ENCODE results near the gene BBLN.
"Not testable (repeated sequence)": the region's sequence is repeated elsewhere in the genome, so short reads cannot be mapped to it uniquely, and the experiment has no call there.

Gene BBLN

GRCh38 chr9:128128836-128129590 is 31.1 kb upstream of the BBLN start:
- Mint-ChIP-seq H3K9me3 (no peaks in the 10 kb centered on the region), H3K27me3 (peaks cover 29% of the 10 kb centered on the region), H3K27ac (ENCODE audit: low read depth) (no peak overlapping the region), H3K4me1 (peaks cover 34% of the 10 kb centered on the region), H3K4me3 (peak overlapping the region; percentile 99), H3K36me3 (ENCODE audit: insufficient read depth) (peaks cover 11% of the 10 kb centered on the region)
- DNase-seq (ENCODE audit: low spot score in 2 of 2) (no peak), ATAC-seq (replicated peaks; ENCODE audit: extremely low read depth, poor library complexity, severe bottlenecking) (no peak)

DNA sequence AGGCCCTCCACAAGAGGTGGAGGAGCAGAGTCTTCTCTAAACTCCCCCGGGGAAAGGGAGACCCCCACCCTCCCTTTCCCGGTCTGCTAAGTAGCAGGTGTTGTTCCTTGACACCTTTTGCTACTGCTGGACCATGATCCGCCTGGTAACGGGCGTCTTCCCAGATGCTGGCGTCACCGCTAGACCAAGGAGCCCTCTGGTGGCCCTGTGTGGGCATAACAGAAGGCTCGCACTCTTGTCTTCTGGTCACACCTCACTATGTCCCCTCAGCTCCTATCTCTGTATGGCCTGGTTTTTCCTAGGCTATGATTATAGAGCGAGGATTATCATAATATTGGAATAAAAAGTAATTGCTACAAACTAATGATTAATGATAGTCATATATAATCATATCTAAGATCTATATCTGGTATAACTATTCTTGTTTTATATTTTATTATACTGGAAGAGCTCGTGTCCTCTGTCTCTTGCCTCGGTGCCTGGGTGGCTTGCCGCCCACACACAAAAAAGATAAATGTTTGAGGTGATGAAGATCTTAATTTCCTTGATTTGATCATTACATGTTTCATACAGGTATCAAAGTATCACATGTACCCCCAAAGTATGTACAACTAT is 30.0 kb upstream of the BBLN start:
- ATAC-seq (replicated peaks; ENCODE audit: extremely low read depth, poor library complexity, severe bottlenecking); H3K36me3 Mint-ChIP-seq (ENCODE audit: insufficient read depth); H3K9me3 Mint-ChIP-seq; H3K27ac Mint-ChIP-seq (ENCODE audit: low read depth): not testable (repeated sequence)
- H3K4me3 Mint-ChIP-seq, result peak overlapping the region; percentile 99
- H3K27me3 Mint-ChIP-seq, result peaks cover 29% of the 10 kb centered on the region
- H3K4me1 Mint-ChIP-seq, result peaks cover 30% of the 10 kb centered on the region
- DNase-seq (ENCODE audit: low spot score in 2 of 2), result peak in 1 of 2 donors; percentile 31

DNA sequence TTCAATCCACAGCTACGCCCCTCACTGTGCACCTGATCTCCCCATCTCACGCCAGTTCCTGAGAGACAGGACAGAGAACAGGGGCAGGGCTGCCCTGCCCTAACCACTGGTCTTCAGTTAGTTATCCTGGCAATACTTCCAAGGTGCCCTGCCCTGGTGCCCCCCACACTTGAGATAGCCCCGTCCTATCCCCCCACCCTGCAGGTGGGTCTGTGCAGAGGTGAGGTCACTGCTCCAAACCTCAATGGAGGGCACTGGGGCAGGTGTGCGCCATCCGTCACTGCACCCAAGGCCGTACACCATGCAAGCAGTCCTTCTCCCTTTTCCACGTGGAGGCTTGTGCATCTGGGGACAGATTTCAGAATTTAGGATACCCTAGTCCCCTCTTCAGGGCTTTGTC is 29.4 kb upstream of the BBLN start:
- not testable (repeated sequence) for DNase-seq (ENCODE audit: low spot score in 2 of 2); ATAC-seq (replicated peaks; ENCODE audit: extremely low read depth, poor library complexity, severe bottlenecking); H3K36me3 Mint-ChIP-seq (ENCODE audit: insufficient read depth); H3K27ac Mint-ChIP-seq (ENCODE audit: low read depth); H3K4me3 Mint-ChIP-seq; H3K9me3 Mint-ChIP-seq
- H3K4me1 Mint-ChIP-seq, result peaks cover 24% of the 10 kb centered on the region
- peaks cover 29% of the 10 kb centered on the region for H3K27me3 Mint-ChIP-seq

- not testable (repeated sequence) for H3K27ac Mint-ChIP-seq (ENCODE audit: low read depth); ATAC-seq (replicated peaks; ENCODE audit: extremely low read depth, poor library complexity, severe bottlenecking)
Measured at GRCh38 chr9:128131346-128131745, 28.7 kb upstream of the BBLN start.

DNA sequence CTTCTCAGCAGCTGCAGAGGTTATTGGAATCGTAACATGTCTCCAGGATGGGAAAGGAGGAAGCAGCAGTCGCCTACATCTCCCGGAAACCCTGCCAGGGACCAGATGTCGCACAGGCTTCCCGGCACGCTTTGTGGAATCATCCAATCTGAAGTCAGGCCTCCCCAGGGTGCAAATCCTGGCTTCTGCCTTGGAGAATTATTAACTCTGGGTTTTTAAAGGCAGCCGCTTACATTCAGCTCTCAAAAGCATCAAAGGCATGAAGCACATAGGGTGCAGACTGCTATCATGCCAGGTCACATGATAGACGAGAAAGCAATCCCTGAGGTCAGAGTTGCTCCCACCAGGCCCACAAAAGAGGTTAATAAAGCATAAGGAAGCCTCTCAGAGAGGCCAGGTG is 27.9 kb upstream of the BBLN start:
- DNase-seq (ENCODE audit: low spot score in 2 of 2); ATAC-seq (replicated peaks; ENCODE audit: extremely low read depth, poor library complexity, severe bottlenecking); H3K27ac Mint-ChIP-seq (ENCODE audit: low read depth); H3K9me3 Mint-ChIP-seq; H3K4me3 Mint-ChIP-seq: not testable (repeated sequence)
- H3K4me1 Mint-ChIP-seq, result peaks cover 15% of the 10 kb centered on the region
- H3K27me3 Mint-ChIP-seq, result peaks cover 29% of the 10 kb centered on the region
- H3K36me3 Mint-ChIP-seq (ENCODE audit: insufficient read depth), result peaks cover 11% of the 10 kb centered on the region

More at GRCh38 chr9:128131346-128131745, 28.7 kb upstream of the BBLN start:
- Mint-ChIP-seq H3K4me1 (peaks cover 17% of the 10 kb centered on the region), H3K27me3 (peaks cover 29% of the 10 kb centered on the region)
- not testable (repeated sequence) for H3K9me3 Mint-ChIP-seq; H3K4me3 Mint-ChIP-seq; H3K36me3 Mint-ChIP-seq (ENCODE audit: insufficient read depth); DNase-seq (ENCODE audit: low spot score in 2 of 2)

DNA sequence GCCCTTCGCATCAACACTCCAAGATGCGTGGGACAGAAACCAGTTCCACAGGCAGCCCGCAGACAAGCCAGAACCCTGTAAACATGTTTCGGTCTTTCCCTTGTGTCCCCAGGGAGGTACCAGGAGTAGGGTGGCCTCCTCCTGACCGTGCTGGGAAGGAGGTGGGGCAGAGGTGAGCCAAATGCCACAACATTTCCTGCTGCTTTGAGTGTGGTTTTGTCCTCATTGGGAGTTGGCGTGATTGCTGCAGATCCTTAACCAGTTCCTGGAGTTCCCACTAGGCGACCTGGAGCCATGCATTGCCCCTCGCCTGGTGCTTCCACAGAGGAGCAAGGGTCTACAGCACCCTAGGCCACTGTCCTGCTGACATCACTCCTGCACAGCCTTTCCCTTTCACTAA is 24.5 kb upstream of the BBLN start:
- not testable (repeated sequence) for DNase-seq (ENCODE audit: low spot score in 2 of 2); H3K27ac Mint-ChIP-seq (ENCODE audit: low read depth); ATAC-seq (replicated peaks; ENCODE audit: extremely low read depth, poor library complexity, severe bottlenecking); H3K36me3 Mint-ChIP-seq (ENCODE audit: insufficient read depth); H3K9me3 Mint-ChIP-seq; H3K4me3 Mint-ChIP-seq; H3K4me1 Mint-ChIP-seq
- H3K27me3 Mint-ChIP-seq, result peaks cover 29% of the 10 kb centered on the region

DNA sequence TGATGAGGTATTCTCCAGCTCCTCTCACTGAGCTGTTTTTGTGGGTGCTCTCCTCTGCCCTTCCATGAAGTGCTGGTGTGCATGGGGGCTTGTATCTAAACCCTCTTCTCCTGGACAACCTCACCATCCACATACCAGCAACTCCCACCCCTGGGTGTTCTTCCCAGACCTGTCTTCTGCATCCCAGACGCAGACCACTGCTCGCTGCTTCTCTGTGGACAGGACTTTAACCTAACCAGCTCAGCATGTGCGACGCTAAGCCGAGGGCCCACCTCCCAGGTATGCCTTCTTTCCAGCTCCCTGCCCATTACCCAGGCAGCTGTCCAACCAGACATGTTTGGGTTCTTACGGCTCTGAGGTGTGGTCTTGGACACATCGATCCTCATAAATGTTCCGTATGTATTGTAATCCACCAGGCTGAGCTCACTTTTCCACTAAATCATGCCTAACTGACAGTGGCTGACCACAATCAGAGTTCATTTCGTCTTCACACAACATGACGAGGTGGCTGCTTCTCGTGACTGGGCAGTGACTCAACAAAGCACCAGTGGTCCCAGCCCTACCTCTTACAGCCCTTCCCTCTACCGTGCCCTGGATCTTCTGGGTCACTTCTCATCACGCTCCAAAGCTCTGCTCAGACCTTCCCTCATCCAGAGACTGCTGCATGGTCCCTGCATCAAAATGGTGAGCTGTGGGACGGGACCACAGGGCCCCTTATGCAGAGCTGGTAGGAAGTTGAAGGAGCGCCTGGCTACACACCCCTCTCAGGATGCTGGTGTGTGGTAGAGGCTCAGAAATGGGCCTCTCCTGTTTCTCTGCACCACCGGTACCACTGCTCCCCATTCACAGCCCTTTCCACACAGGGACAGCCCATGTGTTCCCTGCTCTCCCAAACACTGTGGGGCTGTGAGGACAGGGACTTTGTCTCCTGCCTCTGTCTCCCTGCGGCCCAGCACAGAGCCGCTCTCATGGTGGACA is 23.0 kb upstream of the BBLN start:
- no peaks in the 10 kb centered on the region for H3K9me3 Mint-ChIP-seq
- H3K27me3 Mint-ChIP-seq, result peaks cover 18% of the 10 kb centered on the region
- no peak overlapping the region for H3K4me3 Mint-ChIP-seq
- no peak for DNase-seq (ENCODE audit: low spot score in 2 of 2)
- peaks cover 3% of the 10 kb centered on the region for H3K4me1 Mint-ChIP-seq
- H3K36me3 Mint-ChIP-seq (ENCODE audit: insufficient read depth), result peaks cover 2% of the 10 kb centered on the region
- H3K27ac Mint-ChIP-seq (ENCODE audit: low read depth), result no peak overlapping the region
- ATAC-seq (replicated peaks; ENCODE audit: extremely low read depth, poor library complexity, severe bottlenecking), result no peak

- Mint-ChIP-seq H3K27ac (ENCODE audit: low read depth) (no peak overlapping the region), H3K4me3 (no peak overlapping the region), H3K36me3 (ENCODE audit: insufficient read depth) (peaks cover 2% of the 10 kb centered on the region), H3K27me3 (peaks cover 9% of the 10 kb centered on the region), H3K4me1 (peaks cover 5% of the 10 kb centered on the region), H3K9me3 (no peaks in the 10 kb centered on the region)
- no peak for ATAC-seq (replicated peaks; ENCODE audit: extremely low read depth, poor library complexity, severe bottlenecking)
- DNase-seq (ENCODE audit: low spot score in 2 of 2), result no peak
Measured at GRCh38 chr9:128138001-128138400, 22.1 kb upstream of the BBLN start.

DNA sequence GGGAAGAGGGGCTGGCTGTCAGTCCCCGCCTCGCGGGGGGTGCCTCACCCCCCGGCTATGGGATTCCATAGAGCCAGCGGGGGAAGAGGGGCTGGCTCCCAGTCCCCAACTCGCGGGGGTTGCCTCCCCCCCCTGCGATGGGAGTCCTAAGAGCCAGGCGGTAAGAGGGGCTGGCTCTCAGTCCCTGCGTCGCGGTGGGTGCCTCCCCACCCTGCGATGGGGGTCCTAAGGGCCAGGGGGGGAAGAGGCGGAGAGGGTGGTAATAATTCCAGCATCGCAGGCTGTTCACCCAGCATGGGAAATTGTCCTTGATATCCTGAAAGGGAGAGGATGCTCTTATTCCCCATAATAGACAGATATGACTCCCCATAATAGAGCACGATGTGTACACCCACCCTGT is 20.4 kb upstream of the BBLN start:
- H3K27ac Mint-ChIP-seq (ENCODE audit: low read depth), result no peak overlapping the region

GRCh38 chr9:128141604-128142003 is 18.5 kb upstream of the BBLN start:
- ATAC-seq (replicated peaks; ENCODE audit: extremely low read depth, poor library complexity, severe bottlenecking) (no peak), DNase-seq (ENCODE audit: low spot score in 2 of 2) (no peak)
- no peak overlapping the region for H3K4me3 Mint-ChIP-seq
- H3K27me3 Mint-ChIP-seq, result no peaks in the 10 kb centered on the region
- H3K36me3 Mint-ChIP-seq (ENCODE audit: insufficient read depth), result peaks cover 2% of the 10 kb centered on the region
- H3K4me1 Mint-ChIP-seq, result peaks cover 5% of the 10 kb centered on the region
- H3K27ac Mint-ChIP-seq (ENCODE audit: low read depth), result no peak overlapping the region
- H3K9me3 Mint-ChIP-seq, result no peaks in the 10 kb centered on the region

More for the DNA sequence above, 20.4 kb upstream of the BBLN start:
- Mint-ChIP-seq H3K9me3 (no peaks in the 10 kb centered on the region), H3K36me3 (ENCODE audit: insufficient read depth) (peaks cover 2% of the 10 kb centered on the region), H3K4me3 (no peak overlapping the region), H3K27me3 (no peaks in the 10 kb centered on the region), H3K4me1 (peaks cover 5% of the 10 kb centered on the region)
- ATAC-seq (replicated peaks; ENCODE audit: extremely low read depth, poor library complexity, severe bottlenecking), result no peak
- no peak for DNase-seq (ENCODE audit: low spot score in 2 of 2)

GRCh38 chr9:128142061-128142460 is 18.0 kb upstream of the BBLN start:
- ATAC-seq (replicated peaks; ENCODE audit: extremely low read depth, poor library complexity, severe bottlenecking) (no peak), DNase-seq (ENCODE audit: low spot score in 2 of 2) (no peak)
- no peaks in the 10 kb centered on the region for H3K9me3 Mint-ChIP-seq
- no peaks in the 10 kb centered on the region for H3K36me3 Mint-ChIP-seq (ENCODE audit: insufficient read depth)
- peaks cover 5% of the 10 kb centered on the region for H3K4me1 Mint-ChIP-seq
- H3K27ac Mint-ChIP-seq (ENCODE audit: low read depth), result no peak overlapping the region
- no peaks in the 10 kb centered on the region for H3K27me3 Mint-ChIP-seq
- H3K4me3 Mint-ChIP-seq, result no peak overlapping the region

DNA sequence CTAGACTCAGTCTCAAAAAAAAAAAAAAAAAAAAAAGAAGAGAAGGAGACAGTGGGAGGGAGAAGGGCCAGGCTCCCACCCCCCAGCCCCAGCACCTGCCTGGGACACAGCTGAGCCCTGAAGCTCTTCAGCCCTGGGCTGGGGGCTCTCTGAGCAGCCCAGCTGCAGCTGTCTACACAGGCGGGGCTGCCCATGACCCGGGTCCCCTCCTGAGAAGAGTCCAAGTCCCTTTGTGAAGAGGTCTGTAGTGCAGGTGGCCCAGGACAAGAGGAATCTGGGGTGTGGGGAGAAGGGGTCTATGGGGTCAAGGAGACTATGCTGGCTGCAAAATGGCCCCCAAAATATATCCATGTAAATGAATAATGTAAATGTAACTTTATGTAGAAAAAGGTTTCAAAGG is 17.5 kb upstream of the BBLN start:
- no peak overlapping the region for H3K4me3 Mint-ChIP-seq
- H3K36me3 Mint-ChIP-seq (ENCODE audit: insufficient read depth), result no peaks in the 10 kb centered on the region
- H3K27ac Mint-ChIP-seq (ENCODE audit: low read depth), result no peak overlapping the region

More for the DNA sequence above, 17.5 kb upstream of the BBLN start:
- no peaks in the 10 kb centered on the region for H3K27me3 Mint-ChIP-seq
- H3K4me1 Mint-ChIP-seq, result peaks cover 5% of the 10 kb centered on the region
- H3K9me3 Mint-ChIP-seq, result no peaks in the 10 kb centered on the region
- DNase-seq (ENCODE audit: low spot score in 2 of 2), result no peak
- ATAC-seq (replicated peaks; ENCODE audit: extremely low read depth, poor library complexity, severe bottlenecking), result no peak

Data from central memory CD8-positive, alpha-beta T cell (primary cell).